Measurements from ENCODE around the gene C2orf72. TPM values are rescaled to one million over a fixed set of nuclear protein-coding genes. Genes with fewer than 3 reads are reported as not detected.
A peak's percentile ranks its signal among the peaks of the same experiment; 100 is the strongest.

Gene C2orf72
- total and polyA plus RNA-seq, 2 of the 13 experiments (the other 11 are each of a cell fraction or from before 2014, with no cell fraction given) = 147 to 203 TPM

GRCh38 chr2:231065966-231066365, 28.6 kb downstream of the C2orf72 start (continued):
- TF ChIP-seq PRDM10 (CRISPR knock-in tag; IDR thresholded peaks at IDR 0.05; ENCODE audit: low read depth) (0 out of 2 replicates have a peak, but pooled peaks have one; percentile 47), THRA (CRISPR knock-in tag; IDR thresholded peaks at IDR 0.05; ENCODE audit: borderline replicate concordance) (peak; percentile 92), PPARG (CRISPR knock-in tag; conservative IDR thresholded peaks at IDR 0.05) (peak; percentile 59; the same call in 1 of the 2 replicates), ZFY (CRISPR knock-in tag; IDR thresholded peaks at IDR 0.05) (0 out of 2 replicates have a peak, but pooled peaks have one; percentile 19), DRAP1 (CRISPR knock-in tag; IDR thresholded peaks at IDR 0.05) (0 out of 2 replicates have a peak, but pooled peaks have one; percentile 32), MIER2 (CRISPR knock-in tag; IDR thresholded peaks at IDR 0.05) (0 out of 2 replicates have a peak, but pooled peaks have one; percentile 40), MAZ (IDR thresholded peaks at IDR 0.05; ENCODE audit: borderline replicate concordance, low read depth, low read length) (no peak), MAZ (CRISPR knock-in tag; IDR thresholded peaks at IDR 0.05; ENCODE audit: low read depth) (no peak), ZFP36L1 (CRISPR knock-in tag; IDR thresholded peaks at IDR 0.05) (peak; percentile 40; the same call in 1 of the 2 replicates), SIX1 (CRISPR knock-in tag; IDR thresholded peaks at IDR 0.05; ENCODE audit: borderline replicate concordance) (0 out of 2 replicates have a peak, but pooled peaks have one; percentile 26), NCOA2 (CRISPR knock-in tag; IDR thresholded peaks at IDR 0.05) (peak; percentile 66; the same call in 1 of the 2 replicates), NR2C2 (CRISPR knock-in tag; IDR thresholded peaks at IDR 0.05; ENCODE audit: borderline replicate concordance) (no peak), HMGXB4 (CRISPR knock-in tag; IDR thresholded peaks at IDR 0.05; ENCODE audit: borderline replicate concordance in 1 of 2, low read depth in 1 of 2) (peak in 1 of 2 experiments; percentile 36; a peak in 1 of 4 replicates), TFE3 (CRISPR knock-in tag; IDR thresholded peaks at IDR 0.05) (0 out of 2 replicates have a peak, but pooled peaks have one; percentile 38), ZNF274 (CRISPR knock-in tag; IDR thresholded peaks at IDR 0.05) (no peak), ZFYVE20 (CRISPR knock-in tag; IDR thresholded peaks at IDR 0.05; ENCODE audit: borderline replicate concordance, low read depth) (no peak), NR1H2 (CRISPR knock-in tag; IDR thresholded peaks at IDR 0.05; ENCODE audit: borderline replicate concordance, low read depth) (no peak), MEF2D (CRISPR knock-in tag; IDR thresholded peaks at IDR 0.05) (peak; percentile 43; the same call in 1 of the 2 replicates), TEAD3 (CRISPR knock-in tag; optimal IDR thresholded peaks at IDR 0.05; ENCODE audit: borderline replicate concordance) (peak; percentile 96), KAT8 (CRISPR knock-in tag; IDR thresholded peaks at IDR 0.05) (peak; percentile 58)

All from HepG2 (cell line).